Astrocyte (in vitro differentiated cells and primary cell): ENCODE measurements around the gene CROCC2. TPM values are rescaled to one million over a fixed set of nuclear protein-coding genes. Genes with fewer than 3 reads are reported as not detected.

Source experiments
- DNase-seq: peaks from one replicate; pipeline ENCODE4 v3.0.0-alpha.2; 2010; ENCODE audit warnings: low read depth
- FAIRE-seq: peaks from 2 replicates; lab custom pipeline; 2011; peaks lifted over from hg19 to GRCh38; lab: Jason Lieb, UNC
- H2AFZ ChIP-seq: 2 replicates; pipeline ENCODE4 v1.6.0; 2012; ENCODE audit warnings: low read depth, low read length, inconsistent platforms
- H3K27ac ChIP-seq: 2 replicates; pipeline ENCODE4 v1.5.1; 2011; ENCODE audit warnings: low read depth, low read length, inconsistent platforms
- H3K27me3 ChIP-seq: 2 replicates; pipeline ENCODE4 v1.6.0; 2011; ENCODE audit warnings: low read length, inconsistent platforms; ENCODE audit not compliant: insufficient read depth
- H3K36me3 ChIP-seq: 2 replicates; pipeline ENCODE4 v1.5.1; 2011; ENCODE audit warnings: low read length, inconsistent platforms; ENCODE audit not compliant: insufficient read depth
- H3K4me1 ChIP-seq: 2 replicates; pipeline ENCODE4 v1.5.1; 2011; ENCODE audit warnings: low read length, inconsistent platforms; ENCODE audit not compliant: insufficient read depth
- H3K4me2 ChIP-seq: 2 replicates; pipeline ENCODE4 v1.6.0; 2012; ENCODE audit warnings: low read length, inconsistent platforms
- H3K4me3 ChIP-seq: 2 replicates; pipeline ENCODE4 v1.5.1; 2011; ENCODE audit warnings: low read depth, mild to moderate bottlenecking, low read length, inconsistent platforms; ENCODE audit not compliant: insufficient read depth
- H3K79me2 ChIP-seq: 2 replicates; pipeline ENCODE4 v1.6.0; 2012; ENCODE audit warnings: mild to moderate bottlenecking, low read length, inconsistent platforms; ENCODE audit not compliant: insufficient read depth
- H3K9ac ChIP-seq: 2 replicates; pipeline ENCODE4 v1.6.0; 2012; ENCODE audit warnings: mild to moderate bottlenecking, low read length, inconsistent platforms
- H3K9me3 ChIP-seq: 2 replicates; pipeline ENCODE4 v1.5.1; 2012; ENCODE audit warnings: low read depth, mild to moderate bottlenecking, low read length, inconsistent platforms; ENCODE audit not compliant: insufficient read depth
- H4K20me1 ChIP-seq: 2 replicates; pipeline ENCODE4 v1.6.0; 2012; ENCODE audit warnings: low read length, inconsistent platforms; ENCODE audit not compliant: insufficient read depth
- H3K27ac Mint-ChIP-seq: one replicate; pipeline ENCODE4 v1.8.0; 2021; ENCODE audit warnings: mild to moderate bottlenecking, mixed read lengths; ENCODE audit not compliant: unreplicated experiment
- H3K27me3 Mint-ChIP-seq: one replicate; pipeline ENCODE4 v1.8.0; 2021; ENCODE audit warnings: low read depth, mixed read lengths; ENCODE audit not compliant: unreplicated experiment
- H3K36me3 Mint-ChIP-seq: one replicate; pipeline ENCODE4 v1.8.0; 2021; ENCODE audit warnings: low read depth, mixed read lengths; ENCODE audit not compliant: unreplicated experiment
- H3K4me1 Mint-ChIP-seq: one replicate; pipeline ENCODE4 v1.8.0; 2021; ENCODE audit warnings: low read depth, mixed read lengths; ENCODE audit not compliant: unreplicated experiment
- H3K4me3 Mint-ChIP-seq: one replicate; pipeline ENCODE4 v1.8.0; 2021; ENCODE audit warnings: mild to moderate bottlenecking, moderate library complexity, mixed read lengths; ENCODE audit not compliant: unreplicated experiment
- H3K9me3 Mint-ChIP-seq: one replicate; pipeline ENCODE4 v1.8.0; 2021; ENCODE audit warnings: mild to moderate bottlenecking, mixed read lengths; ENCODE audit not compliant: unreplicated experiment
- EZH2 ChIP-seq: IDR thresholded peaks from 2 replicates; pipeline ENCODE4 v1.6.1; 2012; ENCODE audit warnings: mild to moderate bottlenecking, low read length, inconsistent platforms; ENCODE audit not compliant: insufficient read depth
- total RNA-seq: library from RNA; stranded (reverse); gene quantifications from 2 replicates; pipeline ENCODE4 v1.2.1, GENCODE V29; 2021
- TF ChIP-seq, protein P1 (sequence below): IDR thresholded peaks from 2 replicates; pipeline ENCODE4 v1.5.1; 2011; ENCODE audit warnings: low read depth, mild to moderate bottlenecking, inconsistent platforms, low read length, moderate library complexity; ENCODE audit not compliant: insufficient read depth

CROCC2 gene
- total RNA-seq, 1 donor from 2014 or later, result not detected

DNA sequence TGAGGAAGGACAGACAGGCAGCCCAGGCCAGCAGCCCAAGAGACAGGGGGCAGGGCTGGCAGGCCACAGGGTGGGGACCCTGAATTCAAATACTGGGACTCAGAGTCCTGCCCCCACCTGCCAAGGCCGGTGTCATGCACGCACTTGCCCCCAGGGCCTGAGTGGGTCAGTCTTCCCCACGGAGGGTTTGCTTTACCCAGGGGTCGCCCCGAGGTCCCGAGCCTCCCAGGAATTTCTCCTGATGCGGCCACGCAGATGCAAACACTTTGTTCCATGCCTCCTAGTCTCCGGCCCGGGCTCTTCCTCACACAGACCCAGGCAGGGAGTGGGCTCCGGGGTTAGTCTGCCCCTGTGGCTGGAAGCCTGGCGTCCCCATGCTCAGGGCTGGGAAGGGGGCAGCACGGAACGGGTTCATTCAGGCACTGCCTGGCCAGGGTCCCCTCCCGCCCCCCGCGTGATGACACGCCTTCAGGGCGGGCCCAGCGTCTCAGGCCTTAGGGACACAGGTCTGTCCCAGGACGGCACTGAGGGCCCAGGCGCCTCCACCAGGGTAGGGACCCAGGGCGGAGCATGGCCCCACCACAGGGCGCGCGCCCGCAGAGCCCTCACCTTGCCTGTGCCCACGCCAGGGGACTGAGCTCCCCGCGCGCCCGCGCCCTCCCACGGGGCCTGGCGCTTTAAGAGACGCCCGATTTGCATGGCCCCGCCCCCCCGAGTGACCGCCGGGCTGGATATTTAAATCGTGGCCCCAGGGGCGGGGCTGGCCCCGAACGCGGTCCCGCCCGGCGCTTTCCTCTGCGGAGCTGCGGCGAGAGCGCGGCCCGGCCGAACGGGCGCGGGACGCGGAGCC lies 91.9 kb downstream of the CROCC2 start, which contains the start of gene SNED1:
SNED1 (plus strand) TSS at position 763 of the 850 bp plus-strand sequence. CDS start 220 bp downstream, outside the sequence.
- Mint-ChIP-seq H3K4me1 (no peaks in the 10 kb centered on the region), H3K4me3 (peak within 1 kb of the TSS; percentile 9), H3K36me3 (no peaks in the 10 kb centered on the region), H3K27me3 (peaks cover 50% of the 10 kb centered on the region), H3K9me3 (peaks cover 12% of the 10 kb centered on the region), H3K27ac (no peak within 1 kb of the TSS)
- DNase-seq (peak; percentile 48), FAIRE-seq (no peak)
- Histone ChIP-seq H3K79me2 (no peaks in the 10 kb centered on the region), H3K4me3 (peak within 1 kb of the TSS; percentile 59), H2AFZ (peak within 1 kb of the TSS; percentile 97), H3K4me2 (peak within 1 kb of the TSS; percentile 91), H3K9ac (peak within 1 kb of the TSS; percentile 74), H3K4me1 (peaks cover 8% of the 10 kb centered on the region), H3K27ac (peak within 1 kb of the TSS; percentile 61), H4K20me1 (peaks cover 18% of the 10 kb centered on the region), H3K36me3 (no peaks in the 10 kb centered on the region), H3K9me3 (no peaks in the 10 kb centered on the region), H3K27me3 (no peaks in the 10 kb centered on the region)
- TF ChIP-seq, protein P1, sequence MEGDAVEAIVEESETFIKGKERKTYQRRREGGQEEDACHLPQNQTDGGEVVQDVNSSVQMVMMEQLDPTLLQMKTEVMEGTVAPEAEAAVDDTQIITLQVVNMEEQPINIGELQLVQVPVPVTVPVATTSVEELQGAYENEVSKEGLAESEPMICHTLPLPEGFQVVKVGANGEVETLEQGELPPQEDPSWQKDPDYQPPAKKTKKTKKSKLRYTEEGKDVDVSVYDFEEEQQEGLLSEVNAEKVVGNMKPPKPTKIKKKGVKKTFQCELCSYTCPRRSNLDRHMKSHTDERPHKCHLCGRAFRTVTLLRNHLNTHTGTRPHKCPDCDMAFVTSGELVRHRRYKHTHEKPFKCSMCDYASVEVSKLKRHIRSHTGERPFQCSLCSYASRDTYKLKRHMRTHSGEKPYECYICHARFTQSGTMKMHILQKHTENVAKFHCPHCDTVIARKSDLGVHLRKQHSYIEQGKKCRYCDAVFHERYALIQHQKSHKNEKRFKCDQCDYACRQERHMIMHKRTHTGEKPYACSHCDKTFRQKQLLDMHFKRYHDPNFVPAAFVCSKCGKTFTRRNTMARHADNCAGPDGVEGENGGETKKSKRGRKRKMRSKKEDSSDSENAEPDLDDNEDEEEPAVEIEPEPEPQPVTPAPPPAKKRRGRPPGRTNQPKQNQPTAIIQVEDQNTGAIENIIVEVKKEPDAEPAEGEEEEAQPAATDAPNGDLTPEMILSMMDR, result no peak
- no peak for TF ChIP-seq EZH2

DNA sequence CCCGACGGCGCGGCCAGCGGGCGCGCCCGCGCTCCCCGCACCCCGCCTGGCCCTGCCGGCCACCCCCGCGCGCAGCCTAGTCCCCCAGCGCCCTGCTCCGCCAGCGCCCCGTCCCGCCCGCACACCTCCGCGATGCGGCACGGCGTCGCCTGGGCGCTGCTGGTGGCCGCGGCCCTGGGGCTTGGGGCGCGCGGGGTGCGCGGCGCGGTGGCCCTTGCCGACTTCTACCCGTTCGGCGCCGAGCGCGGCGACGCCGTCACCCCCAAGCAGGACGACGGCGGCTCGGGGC lies 92.5 kb downstream of the CROCC2 start:
- FAIRE-seq, result no peak
- Histone ChIP-seq H2AFZ (peak overlapping the region; percentile 47), H3K27ac (no peak overlapping the region), H3K36me3 (no peaks in the 10 kb centered on the region), H3K4me2 (peak overlapping the region; percentile 91), H3K27me3 (no peaks in the 10 kb centered on the region), H3K4me3 (peak overlapping the region; percentile 59), H4K20me1 (peaks cover 18% of the 10 kb centered on the region), H3K79me2 (no peaks in the 10 kb centered on the region), H3K4me1 (peaks cover 8% of the 10 kb centered on the region), H3K9me3 (peaks cover 5% of the 10 kb centered on the region), H3K9ac (peak overlapping the region; percentile 31)
- no peaks in the 10 kb centered on the region for H3K4me1 Mint-ChIP-seq
- no peak overlapping the region for H3K27ac Mint-ChIP-seq
- TF ChIP-seq, protein P1, result no peak
- no peak for TF ChIP-seq EZH2
- H3K9me3 Mint-ChIP-seq, result peaks cover 18% of the 10 kb centered on the region
- peaks cover 50% of the 10 kb centered on the region for H3K27me3 Mint-ChIP-seq
- no peaks in the 10 kb centered on the region for H3K36me3 Mint-ChIP-seq
- H3K4me3 Mint-ChIP-seq, result no peak overlapping the region
- DNase-seq, result no peak
